Natural killer cell (primary cell): ENCODE results near the gene COL24A1. TPM values are rescaled to one million over a fixed set of nuclear protein-coding genes. Genes with fewer than 3 reads are reported as not detected.

Experiments
- ATAC-seq, 3 donors: fragments of 150-1000 bp in 2 of 3; fragments of 200-7000 bp in 1 of 3; cut with Tn5 transposase; 1 replicate in 1 of 3; 2 replicates in 2 of 3; pipeline ENCODE4 v1.10.0; 2021; ENCODE audit warnings: mild to moderate bottlenecking in 2 of 3, moderate library complexity in 2 of 3
- DNase-seq, 2 donors: peaks; one replicate each; pipeline versions ENCODE4 v3.0.0 to v3.0.0-alpha.2; 2013 to 2021; ENCODE audit warnings: mixed read lengths in 1 of 2
- H3K27ac ChIP-seq: one replicate; pipeline ENCODE4 v1.5.1; 2013; ENCODE audit warnings: mild to moderate bottlenecking, low read length
- H3K27me3 ChIP-seq: one replicate; pipeline ENCODE4 v1.6.1; 2013; ENCODE audit warnings: low read length; ENCODE audit not compliant: control insufficient read depth, insufficient read depth
- H3K36me3 ChIP-seq: one replicate; pipeline ENCODE4 v1.6.1; 2013; ENCODE audit warnings: low read length; ENCODE audit not compliant: control insufficient read depth, insufficient read depth
- H3K4me1 ChIP-seq: one replicate; pipeline ENCODE4 v1.6.1; 2013; ENCODE audit warnings: low read length; ENCODE audit not compliant: control insufficient read depth, insufficient read depth
- H3K4me3 ChIP-seq: one replicate; pipeline ENCODE4 v1.5.1; 2013; ENCODE audit warnings: low read length
- H3K9me3 ChIP-seq: one replicate; pipeline ENCODE4 v1.6.1; 2013; ENCODE audit warnings: low read length; ENCODE audit not compliant: control insufficient read depth, insufficient read depth
- H3K27ac Mint-ChIP-seq, 2 donors: one replicate each; pipeline ENCODE4 v1.8.0; 2022; ENCODE audit warnings: mild to moderate bottlenecking in 2 of 2, mixed read lengths in 2 of 2, moderate library complexity in 1 of 2
- H3K27me3 Mint-ChIP-seq, 2 donors: one replicate each; pipeline ENCODE4 v1.8.0; 2022; ENCODE audit warnings: low read depth in 2 of 2, mixed read lengths in 2 of 2
- H3K36me3 Mint-ChIP-seq: one replicate; pipeline ENCODE4 v1.8.0; 2022; ENCODE audit warnings: mixed read lengths
- H3K4me1 Mint-ChIP-seq, 2 donors: one replicate each; pipeline ENCODE4 v1.8.0; 2022; ENCODE audit warnings: mixed read lengths in 2 of 2
- H3K4me3 Mint-ChIP-seq: one replicate; pipeline ENCODE4 v1.8.0; 2022; ENCODE audit warnings: mild to moderate bottlenecking, moderate library complexity, mixed read lengths
- H3K9me3 Mint-ChIP-seq, 2 donors: one replicate each; pipeline ENCODE4 v1.8.0; 2022; ENCODE audit warnings: mixed read lengths in 2 of 2
- WGBS: methylation state at CpG from one replicate; pipeline ENCODE4 v1.1.7; 2013; ENCODE audit warnings: missing lambda C conversion rate; ENCODE audit not compliant: insufficient coverage; 5-methylcytosine and 5-hydroxymethylcytosine counted together
- intact Hi-C: fragments of 100-400 bp; cut with micrococcal nuclease; formaldehyde crosslinking; loops from one replicate; pipeline ENCODE4 v1.14.2; 2022
- total RNA-seq, 4 donors: library from RNA; stranded (reverse); fragments of 120-200 nt in 1 of 4; gene quantifications; one replicate each; pipeline versions ENCODE4 v1.2.3 to v1.2.4, GENCODE V29; 2013 to 2022
- TF ChIP-seq, protein P1 (sequence below): fragments of 200-600 bp; IDR thresholded peaks from one replicate; pipeline ENCODE4 v1.8.0; 2022; ENCODE audit warnings: antibody characterized with exemption

The COL24A1 gene
- total RNA-seq, 3 donors from 2014 or later (not counting 1 experiment from before 2014, with no cell fraction given), result 0.20 to 0.54 (median 0.54) TPM

DNA sequence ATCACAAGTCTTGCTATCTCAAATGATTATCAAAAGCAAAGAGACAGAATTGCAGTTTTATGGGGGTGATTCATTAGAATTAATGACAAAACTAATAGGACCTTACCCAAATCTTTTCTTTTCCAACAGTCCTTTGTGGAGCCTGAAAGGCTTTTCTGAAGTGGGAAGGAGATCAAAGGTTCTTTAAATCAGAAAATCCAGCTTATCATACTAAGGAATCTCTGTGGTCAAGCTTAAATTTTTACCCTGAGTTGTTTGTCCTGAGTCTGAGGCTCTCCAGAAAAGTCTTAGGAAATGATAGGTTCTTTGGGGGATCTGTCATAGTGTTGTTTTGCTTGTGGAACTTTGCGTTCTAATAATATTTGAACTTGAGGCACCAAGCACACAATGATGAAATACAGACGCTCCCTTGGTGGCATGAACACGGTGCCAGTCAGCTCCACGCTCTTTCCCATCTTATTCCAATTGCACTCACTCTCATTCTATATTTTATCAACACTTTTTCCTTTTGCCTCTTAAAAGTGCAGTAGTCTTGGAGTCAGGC is 38.0 kb upstream of the COL24A1 start:
- Mint-ChIP-seq H3K27ac (no peak overlapping the region), H3K36me3 (no peaks in the 10 kb centered on the region), H3K9me3 (peaks cover 2 to 6% of the 10 kb centered on the region in 2 donors), H3K4me1 (no peaks in the 10 kb centered on the region), H3K27me3 (no peaks in the 10 kb centered on the region), H3K4me3 (no peak overlapping the region)
- no peak for ATAC-seq
- no peak overlapping the region for H3K27ac ChIP-seq
- DNase-seq, result no peak
- H3K4me3 ChIP-seq, result no peak overlapping the region
- H3K36me3 ChIP-seq, result no peaks in the 10 kb centered on the region
- intact Hi-C loops, result no loop called here
- H3K4me1 ChIP-seq, result no peaks in the 10 kb centered on the region
- TF ChIP-seq, protein P1, sequence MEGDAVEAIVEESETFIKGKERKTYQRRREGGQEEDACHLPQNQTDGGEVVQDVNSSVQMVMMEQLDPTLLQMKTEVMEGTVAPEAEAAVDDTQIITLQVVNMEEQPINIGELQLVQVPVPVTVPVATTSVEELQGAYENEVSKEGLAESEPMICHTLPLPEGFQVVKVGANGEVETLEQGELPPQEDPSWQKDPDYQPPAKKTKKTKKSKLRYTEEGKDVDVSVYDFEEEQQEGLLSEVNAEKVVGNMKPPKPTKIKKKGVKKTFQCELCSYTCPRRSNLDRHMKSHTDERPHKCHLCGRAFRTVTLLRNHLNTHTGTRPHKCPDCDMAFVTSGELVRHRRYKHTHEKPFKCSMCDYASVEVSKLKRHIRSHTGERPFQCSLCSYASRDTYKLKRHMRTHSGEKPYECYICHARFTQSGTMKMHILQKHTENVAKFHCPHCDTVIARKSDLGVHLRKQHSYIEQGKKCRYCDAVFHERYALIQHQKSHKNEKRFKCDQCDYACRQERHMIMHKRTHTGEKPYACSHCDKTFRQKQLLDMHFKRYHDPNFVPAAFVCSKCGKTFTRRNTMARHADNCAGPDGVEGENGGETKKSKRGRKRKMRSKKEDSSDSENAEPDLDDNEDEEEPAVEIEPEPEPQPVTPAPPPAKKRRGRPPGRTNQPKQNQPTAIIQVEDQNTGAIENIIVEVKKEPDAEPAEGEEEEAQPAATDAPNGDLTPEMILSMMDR, result no peak
- WGBS, result 88% methylated on average over 4 of the region's 4 CpGs
- no peaks in the 10 kb centered on the region for H3K27me3 ChIP-seq
- H3K9me3 ChIP-seq, result no peaks in the 10 kb centered on the region

DNA sequence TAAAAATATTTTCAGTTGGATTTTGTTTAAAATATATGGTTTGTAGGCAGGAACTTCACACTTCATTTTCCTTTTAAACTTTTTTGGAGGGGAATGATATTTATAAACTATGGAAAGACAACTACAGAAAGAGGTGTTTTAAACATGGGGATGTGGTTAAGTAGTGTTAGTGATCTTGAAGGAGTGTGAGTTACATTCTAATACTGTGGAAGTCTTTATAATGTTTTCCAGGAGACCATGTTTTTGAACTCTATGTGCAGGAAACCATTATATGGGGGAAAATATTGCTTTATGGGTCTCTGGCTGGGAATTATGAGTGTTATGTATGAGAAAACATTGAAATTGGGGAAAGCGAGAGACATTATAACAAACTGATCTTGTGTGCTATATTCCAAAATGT is 35.8 kb upstream of the COL24A1 start:
- Mint-ChIP-seq H3K4me3 (no peak overlapping the region), H3K9me3 (peaks cover 2 to 6% of the 10 kb centered on the region in 2 donors), H3K36me3 (no peaks in the 10 kb centered on the region), H3K27me3 (no peaks in the 10 kb centered on the region), H3K27ac (no peak overlapping the region), H3K4me1 (no peaks in the 10 kb centered on the region)
- Histone ChIP-seq H3K4me3 (no peak overlapping the region), H3K36me3 (no peaks in the 10 kb centered on the region), H3K4me1 (no peaks in the 10 kb centered on the region), H3K27ac (no peak overlapping the region), H3K27me3 (no peaks in the 10 kb centered on the region), H3K9me3 (no peaks in the 10 kb centered on the region)
- DNase-seq (no peak), ATAC-seq (no peak)
- TF ChIP-seq, protein P1, result no peak
- intact Hi-C loops, result no loop called here
- WGBS, result 100% methylated on average over 1 of the region's 1 CpG

DNA sequence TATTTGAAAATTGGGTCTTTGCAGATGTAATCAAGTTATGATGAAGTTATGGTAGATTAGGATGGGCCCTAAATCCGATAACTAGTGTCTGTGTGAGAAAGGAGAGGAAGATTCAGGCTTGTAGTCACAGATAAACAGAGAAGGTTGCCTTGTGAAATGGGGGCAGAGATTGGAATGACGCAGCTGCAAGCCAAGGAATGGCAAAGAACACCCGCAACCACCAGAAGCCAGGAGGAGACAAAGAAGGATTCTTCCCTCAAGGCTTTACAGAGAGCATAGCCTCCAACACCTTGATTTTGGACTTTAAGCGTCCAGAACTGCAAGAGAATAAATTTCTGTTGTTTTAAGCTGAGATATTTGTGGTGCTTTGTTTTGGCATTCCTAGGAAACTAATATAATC is 35.4 kb upstream of the COL24A1 start:
- intact Hi-C loops, result no loop called here
- 83% methylated on average over 3 of the region's 4 CpGs for WGBS
- no peak overlapping the region for H3K27ac Mint-ChIP-seq
- Histone ChIP-seq H3K4me1 (no peaks in the 10 kb centered on the region), H3K4me3 (no peak overlapping the region), H3K9me3 (no peaks in the 10 kb centered on the region), H3K36me3 (no peaks in the 10 kb centered on the region), H3K27me3 (no peaks in the 10 kb centered on the region), H3K27ac (no peak overlapping the region)
- ATAC-seq (no peak), DNase-seq (no peak)
- no peaks in the 10 kb centered on the region for H3K27me3 Mint-ChIP-seq
- no peak overlapping the region for H3K4me3 Mint-ChIP-seq
- H3K4me1 Mint-ChIP-seq, result no peaks in the 10 kb centered on the region
- H3K36me3 Mint-ChIP-seq, result no peaks in the 10 kb centered on the region
- H3K9me3 Mint-ChIP-seq, result peaks cover 4 to 6% of the 10 kb centered on the region in 2 donors
- TF ChIP-seq, protein P1, result no peak

DNA sequence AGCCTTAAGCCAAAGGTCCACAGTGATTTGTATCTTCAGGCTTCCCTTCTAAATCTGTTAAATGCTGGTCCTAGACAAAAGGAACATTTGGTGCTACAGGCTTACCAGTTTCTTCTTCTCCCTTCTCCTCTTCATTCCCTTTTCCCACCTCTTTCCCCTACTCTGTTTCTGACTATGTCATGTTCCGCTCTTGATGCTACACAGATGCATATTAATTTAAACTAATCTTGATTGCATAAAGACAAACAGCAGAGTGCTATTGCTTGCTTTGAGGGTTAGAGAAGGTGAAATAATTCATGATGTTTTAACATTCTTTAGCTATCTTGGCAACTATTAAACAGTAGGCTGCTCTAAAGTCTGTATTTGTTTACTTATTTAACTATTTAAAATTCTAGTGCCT is 34.3 kb upstream of the COL24A1 start:
- Histone ChIP-seq H3K4me3 (no peak overlapping the region), H3K27me3 (no peaks in the 10 kb centered on the region), H3K4me1 (no peaks in the 10 kb centered on the region), H3K27ac (no peak overlapping the region), H3K36me3 (no peaks in the 10 kb centered on the region), H3K9me3 (no peaks in the 10 kb centered on the region)
- 80% methylated on average over 1 of the region's 1 CpG for WGBS
- no peak for ATAC-seq
- TF ChIP-seq, protein P1, result no peak
- no peaks in the 10 kb centered on the region for H3K27me3 Mint-ChIP-seq
- H3K36me3 Mint-ChIP-seq, result no peaks in the 10 kb centered on the region
- no peak overlapping the region for H3K4me3 Mint-ChIP-seq
- no peak for DNase-seq
- intact Hi-C loops, result no loop called here
- H3K9me3 Mint-ChIP-seq, result peaks cover 4 to 6% of the 10 kb centered on the region in 2 donors
- no peaks in the 10 kb centered on the region for H3K4me1 Mint-ChIP-seq
- no peak overlapping the region for H3K27ac Mint-ChIP-seq
